GM21390 (cell line): Measurements from ENCODE around the gene WDR54.

Experiments
- ATAC-seq: cut with Tn5 transposase; IDR thresholded peaks from one replicate; pipeline ENCODE4 v1.9.1; 2021; ENCODE audit not compliant: unreplicated experiment

WDR54 gene

GRCh38 chr2:74474899-74475298 lies 53.4 kb downstream of the WDR54 start:
- no peak for ATAC-seq
